ENCODE measurements around the gene FZD1. TPM values are rescaled to one million over a fixed set of nuclear protein-coding genes. Genes with fewer than 3 reads are reported as not detected.

Gene FZD1
- total RNA-seq, 2 donors from 2014 or later = 26.6 to 56.9 TPM

DNA sequence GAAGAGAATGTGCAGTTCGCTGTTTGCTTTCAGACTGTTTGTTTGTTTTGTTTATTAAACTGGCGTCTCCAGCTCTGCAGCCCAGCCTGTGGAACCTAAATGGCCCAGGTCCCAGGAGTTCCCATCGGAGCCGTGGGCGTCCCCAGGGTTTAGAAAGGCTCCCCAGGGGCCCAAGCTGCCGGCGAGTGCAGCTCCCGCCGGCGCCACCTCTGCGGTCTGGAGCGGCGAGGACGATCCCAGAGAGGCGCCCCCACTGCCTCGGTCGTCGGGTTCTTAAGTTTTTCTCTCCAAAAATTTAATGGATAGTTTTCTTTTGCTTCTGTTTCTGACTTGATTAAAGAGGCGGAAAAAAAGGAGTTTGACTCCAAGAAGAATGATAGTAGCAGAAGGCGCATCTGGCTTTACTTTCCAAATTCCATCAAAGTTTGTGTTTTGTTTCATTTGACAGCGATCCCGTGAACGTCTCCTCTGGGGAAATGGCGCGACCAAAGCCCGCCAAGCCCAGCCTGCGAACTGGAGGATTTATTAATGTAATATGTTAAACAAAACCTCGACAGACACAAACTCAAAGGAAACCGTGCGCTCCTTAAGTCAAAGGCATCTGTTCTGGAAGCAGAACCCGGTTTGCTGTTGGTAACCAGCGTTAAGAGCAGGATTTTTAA lies 718 bp upstream of the FZD1 start:
- TF ChIP-seq POLR2A (IDR thresholded peaks at IDR 0.05) = no peak
- TF ChIP-seq POLR2AphosphoS5 (IDR thresholded peaks at IDR 0.05) = no peak
- TF ChIP-seq CTCF (IDR thresholded peaks at IDR 0.05) = no peak
- intact Hi-C loops (cut with DNase I) = loop anchor here (10.0 kb wide), 1 partner anchor 179 kb away; no protein-coding TSS in a partner anchor
- H3K27me3 ChIP-seq (replicated peaks; ENCODE audit: insufficient read depth) = no peaks in the 10 kb centered on the region
- WGBS = under 1% methylated on average over 32 of the region's 32 CpGs
- peak overlapping the region; percentile 96 to 97 for H3K27ac ChIP-seq
- H3K4me1 ChIP-seq (replicated peaks) = peaks cover 3% of the 10 kb centered on the region
- no peaks in the 10 kb centered on the region for H3K36me3 ChIP-seq
- no peaks in the 10 kb centered on the region for H3K9me3 ChIP-seq
- H3K4me3 ChIP-seq = peak overlapping the region; percentile 48 to 81
- DNase-seq (ENCODE audit: low spot score) = peak; percentile 63

- H3K27me3 ChIP-seq (replicated peaks; ENCODE audit: insufficient read depth) = no peaks in the 10 kb centered on the region
- peak; percentile 39 for DNase-seq (ENCODE audit: low spot score)
- under 1% methylated on average over 74 of the region's 78 CpGs for WGBS
- peaks cover 3% of the 10 kb centered on the region for H3K4me1 ChIP-seq (replicated peaks)
- intact Hi-C loops (cut with DNase I) = loop anchor here (10.0 kb wide), 1 partner anchor 180 kb away; no protein-coding TSS in a partner anchor
- no peak for TF ChIP-seq POLR2AphosphoS5 (IDR thresholded peaks at IDR 0.05)
- no peak for TF ChIP-seq CTCF (IDR thresholded peaks at IDR 0.05)
- no peak for TF ChIP-seq POLR2A (IDR thresholded peaks at IDR 0.05)
- no peaks in the 10 kb centered on the region for H3K36me3 ChIP-seq
- H3K27ac ChIP-seq = peak overlapping the region; percentile 96 to 97
- peak overlapping the region; percentile 81 to 94 for H3K4me3 ChIP-seq
- no peaks in the 10 kb centered on the region for H3K9me3 ChIP-seq
Observed at GRCh38 chr7:91264924-91265681, 870 bp downstream of the FZD1 start.

DNA sequence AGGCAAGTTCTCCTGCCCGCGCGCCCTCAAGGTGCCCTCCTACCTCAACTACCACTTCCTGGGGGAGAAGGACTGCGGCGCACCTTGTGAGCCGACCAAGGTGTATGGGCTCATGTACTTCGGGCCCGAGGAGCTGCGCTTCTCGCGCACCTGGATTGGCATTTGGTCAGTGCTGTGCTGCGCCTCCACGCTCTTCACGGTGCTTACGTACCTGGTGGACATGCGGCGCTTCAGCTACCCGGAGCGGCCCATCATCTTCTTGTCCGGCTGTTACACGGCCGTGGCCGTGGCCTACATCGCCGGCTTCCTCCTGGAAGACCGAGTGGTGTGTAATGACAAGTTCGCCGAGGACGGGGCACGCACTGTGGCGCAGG lies 1.4 kb downstream of the FZD1 start:
- WGBS = 19% methylated on average over 20 of the region's 31 CpGs
- intact Hi-C loops (cut with DNase I) = loop anchor here (10.0 kb wide), 1 partner anchor 181 kb away; no protein-coding TSS in a partner anchor

GRCh38 chr7:91266067-91266688 lies 1.9 kb downstream of the FZD1 start:
- WGBS = 28% methylated on average over 42 of the region's 43 CpGs
- H3K36me3 ChIP-seq = no peaks in the 10 kb centered on the region
- DNase-seq (ENCODE audit: low spot score) = peak; percentile 45
- H3K9me3 ChIP-seq = no peaks in the 10 kb centered on the region
- peaks cover 3% of the 10 kb centered on the region for H3K4me1 ChIP-seq (replicated peaks)
- peak overlapping the region; percentile 81 to 94 for H3K4me3 ChIP-seq
- H3K27ac ChIP-seq = peak overlapping the region; percentile 96 to 97
- no peaks in the 10 kb centered on the region for H3K27me3 ChIP-seq (replicated peaks; ENCODE audit: insufficient read depth)
- TF ChIP-seq POLR2AphosphoS5 (IDR thresholded peaks at IDR 0.05) = no peak
- TF ChIP-seq CTCF (IDR thresholded peaks at IDR 0.05) = peak in 1 of 4 experiments; percentile 8
- TF ChIP-seq POLR2A (IDR thresholded peaks at IDR 0.05) = no peak
- intact Hi-C loops (cut with DNase I) = loop anchor here (10.0 kb wide), 1 partner anchor 181 kb away; no protein-coding TSS in a partner anchor

More for the DNA sequence above, 1.4 kb downstream of the FZD1 start:
- Histone ChIP-seq H3K9me3 (no peaks in the 10 kb centered on the region), H3K4me1 (replicated peaks) (peaks cover 3% of the 10 kb centered on the region), H3K27ac (peak overlapping the region; percentile 96 to 97), H3K27me3 (replicated peaks; ENCODE audit: insufficient read depth) (no peaks in the 10 kb centered on the region), H3K4me3 (peak overlapping the region; percentile 81 to 94), H3K36me3 (no peaks in the 10 kb centered on the region)
- DNase-seq (ENCODE audit: low spot score) = peak; percentile 23
- no peak for TF ChIP-seq POLR2A (IDR thresholded peaks at IDR 0.05)
- TF ChIP-seq POLR2AphosphoS5 (IDR thresholded peaks at IDR 0.05) = no peak
- no peak for TF ChIP-seq CTCF (IDR thresholded peaks at IDR 0.05)
